HepG2 (cell line): ENCODE results near the gene TOGARAM1. TPM values are rescaled to one million over a fixed set of nuclear protein-coding genes. Genes with fewer than 3 reads are reported as not detected.

Source experiments
- ATF3 ChIP-seq: sonication (generic); formaldehyde crosslinking; IDR thresholded peaks from 2 replicates; pipeline ENCODE4 v1.4.0; 2020; ENCODE audit warnings: missing genetic modification reagents
- CREB1 ChIP-seq, 2 experiments: fragments of 450-650 bp in 1 of 2; IDR thresholded peaks; 2 replicates each; pipeline ENCODE4 v1.6.1; 2016 to 2017; ENCODE audit warnings: control low read depth in 1 of 2, mild to moderate bottlenecking in 1 of 2, missing compliant biosample characterization in 1 of 2, missing genetic modification characterization in 1 of 2
- HMGXB3 ChIP-seq: sonication (generic); formaldehyde crosslinking; IDR thresholded peaks from 2 replicates; pipeline ENCODE4 v1.4.0; 2020; ENCODE audit warnings: missing genetic modification reagents, borderline replicate concordance
- HNF1B ChIP-seq: sonication (generic); formaldehyde crosslinking; IDR thresholded peaks from 2 replicates; pipeline ENCODE4 v1.5.1; 2020; ENCODE audit warnings: mild to moderate bottlenecking, moderate library complexity, missing genetic modification reagents
- KDM1A ChIP-seq: IDR thresholded peaks from 2 replicates; pipeline ENCODE4 v1.6.1; 2016; ENCODE audit warnings: missing compliant biosample characterization
- TFAP4 ChIP-seq: sonication (generic); IDR thresholded peaks from 2 replicates; pipeline ENCODE4 v1.6.1; 2016; ENCODE audit warnings: low read depth, borderline replicate concordance
- ZNF143 ChIP-seq: sonication (generic); formaldehyde crosslinking; IDR thresholded peaks from 2 replicates; pipeline ENCODE4 v1.4.0; 2020; ENCODE audit warnings: missing genetic modification reagents
- ZNF207 ChIP-seq: fragments of 450-650 bp; IDR thresholded peaks from 2 replicates; pipeline ENCODE4 v1.6.1; 2016; ENCODE audit warnings: antibody characterized with exemption, borderline replicate concordance
- ZNF280D ChIP-seq: sonication (generic); formaldehyde crosslinking; IDR thresholded peaks from 2 replicates; pipeline ENCODE4 v1.5.1; 2020; ENCODE audit warnings: mild to moderate bottlenecking, missing genetic modification reagents
- ZNF33A ChIP-seq: sonication (generic); formaldehyde crosslinking; IDR thresholded peaks from 2 replicates; pipeline ENCODE4 v1.5.1; 2020; ENCODE audit warnings: missing genetic modification reagents, mild to moderate bottlenecking, moderate library complexity, borderline replicate concordance
- ZNF512B ChIP-seq: sonication (generic); formaldehyde crosslinking; IDR thresholded peaks from 2 replicates; pipeline ENCODE4 v1.5.1; 2020; ENCODE audit warnings: missing genetic modification reagents, mild to moderate bottlenecking, borderline replicate concordance
- ZNF652 ChIP-seq: IDR thresholded peaks from 2 replicates; pipeline ENCODE4 v1.6.1; 2016; ENCODE audit warnings: low read depth, borderline replicate concordance
- ZNF883 ChIP-seq: sonication (generic); formaldehyde crosslinking; IDR thresholded peaks from 2 replicates; pipeline ENCODE4 v1.5.1; 2020; ENCODE audit warnings: mild to moderate bottlenecking, missing genetic modification reagents; ENCODE audit errors: not compliant biosample characterization
- polyA plus RNA-seq, 8 experiments: library from polyadenylated mRNA; depleted of rRNA in 3 of 8; stranded (reverse) in 7 of 8; unstranded in 1 of 8; fragments of >200 nt; fragmentation: Illumina TruSeq in 4 of 8; extraction: Trizol in 4 of 8; gene quantifications; 2 replicates each; pipeline versions ENCODE4 v1.2.1 to v1.2.3, GENCODE V29; 2011 to 2016; ENCODE audit warnings: low read depth in 4 of 8, missing spikeins in 1 of 8, mixed read lengths in 1 of 8; ENCODE audit not compliant: insufficient read depth in 1 of 8
- total RNA-seq, 5 experiments: library from RNA; depleted of rRNA; stranded (reverse); fragments of >200 nt; fragmentation: Illumina TruSeq; extraction: Trizol; gene quantifications; 2 replicates each; pipeline ENCODE4 v1.2.3, GENCODE V29; 2016; ENCODE audit warnings: low read depth in 1 of 5

TOGARAM1 gene
- total and polyA plus RNA-seq, 2 of the 13 experiments (the other 11 are each of a cell fraction or from before 2014, with no cell fraction given) = 5.6 to 9.8 TPM

GRCh38 chr14:44963775-44964380 is 1.9 kb downstream of the TOGARAM1 start (continued):
- no peak for TF ChIP-seq HMGXB3
- TF ChIP-seq ZNF652 (CRISPR knock-in tag) = no peak
- TF ChIP-seq ZNF512B (CRISPR knock-in tag) = no peak
- no peak for TF ChIP-seq ZNF280D (CRISPR knock-in tag)
- TF ChIP-seq TFAP4 = no peak
- TF ChIP-seq ATF3 (CRISPR knock-in tag) = no peak
- TF ChIP-seq ZNF207 = no peak
- no peak for TF ChIP-seq ZNF33A (CRISPR knock-in tag)
- TF ChIP-seq CREB1 (IDR thresholded peaks at IDR 0.05) = no peak
- TF ChIP-seq CREB1 (CRISPR knock-in tag; IDR thresholded peaks at IDR 0.05) = no peak
- TF ChIP-seq ZNF883 (CRISPR knock-in tag) = no peak
- TF ChIP-seq ZNF143 = no peak
- no peak for TF ChIP-seq HNF1B (CRISPR knock-in tag)
- no peak for TF ChIP-seq KDM1A (CRISPR knock-in tag)
